HG03469 (cell line): Measurements from ENCODE around the gene BACE1.

Experiments
- ATAC-seq: cut with Tn5 transposase; IDR thresholded peaks from one replicate; pipeline ENCODE4 v1.9.1; 2021; ENCODE audit warnings: mild to moderate bottlenecking, moderate library complexity, moderate number of reproducible peaks; ENCODE audit not compliant: unreplicated experiment

The BACE1 gene

GRCh38 chr11:117313091-117313490 lies 3.0 kb downstream of the BACE1 start:
- no peak for ATAC-seq

- no peak for ATAC-seq
Measured at GRCh38 chr11:117309310-117309709, 6.7 kb downstream of the BACE1 start.

GRCh38 chr11:117305145-117305544 lies 10.9 kb downstream of the BACE1 start:
- ATAC-seq, result no peak

GRCh38 chr11:117303646-117304315 lies 12.3 kb downstream of the BACE1 start:
- no peak for ATAC-seq

GRCh38 chr11:117303101-117303500 lies 13.0 kb downstream of the BACE1 start:
- no peak for ATAC-seq

GRCh38 chr11:117302228-117302627 lies 13.8 kb downstream of the BACE1 start:
- no peak for ATAC-seq

GRCh38 chr11:117300773-117301172 lies 15.3 kb downstream of the BACE1 start:
- ATAC-seq, result no peak

GRCh38 chr11:117300283-117300663 lies 15.8 kb downstream of the BACE1 start:
- no peak for ATAC-seq

- ATAC-seq, result no peak
Measured at GRCh38 chr11:117299351-117300282, 16.4 kb downstream of the BACE1 start.

- no peak for ATAC-seq
Measured at GRCh38 chr11:117298195-117298594, 17.9 kb downstream of the BACE1 start.

- no peak for ATAC-seq
Measured at GRCh38 chr11:117296881-117297280, 19.2 kb downstream of the BACE1 start.

GRCh38 chr11:117295438-117296137 lies 20.5 kb downstream of the BACE1 start:
- ATAC-seq, result no peak

- ATAC-seq, result no peak
Measured at GRCh38 chr11:117292616-117293015, 23.4 kb downstream of the BACE1 start.

- no peak for ATAC-seq
Measured at GRCh38 chr11:117290809-117291396, 25.2 kb downstream of the BACE1 start, which contains the start of gene BACE1-AS. BACE1-AS (plus strand) TSS chr11:117291346.

GRCh38 chr11:117289795-117290194 lies 26.3 kb downstream of the BACE1 start:
- ATAC-seq, result no peak

- ATAC-seq, result no peak
Measured at GRCh38 chr11:117287668-117288067, 28.4 kb downstream of the BACE1 start.

GRCh38 chr11:117286588-117286987 lies 29.5 kb downstream of the BACE1 start:
- no peak for ATAC-seq

GRCh38 chr11:117284053-117284452 lies 32.0 kb downstream of the BACE1 start:
- no peak for ATAC-seq

- ATAC-seq, result no peak
Measured at GRCh38 chr11:117282956-117283355, 33.1 kb downstream of the BACE1 start.

GRCh38 chr11:117281869-117282268 lies 34.2 kb downstream of the BACE1 start:
- ATAC-seq, result no peak

GRCh38 chr11:117281159-117281558 lies 34.9 kb downstream of the BACE1 start:
- no peak for ATAC-seq
